Limb (tissue), 2 donors: ENCODE data around the gene B3GALNT2.
A peak's percentile ranks its signal among the peaks of the same experiment; 100 is the strongest.
"Not testable (repeated sequence)": the region's sequence is repeated elsewhere in the genome, so short reads cannot be mapped to it uniquely, and the experiment has no call there.

Source experiments
- DNase-seq, 2 donors: peaks; one replicate each; pipeline ENCODE4 v3.0.0-alpha.2; 2016; ENCODE audit errors: extremely low spot score in 2 of 2

The B3GALNT2 gene

GRCh38 chr1:235504494-235505222 is 406 bp upstream of the B3GALNT2 start:
- peak; percentile 99 to 100 for DNase-seq

DNA sequence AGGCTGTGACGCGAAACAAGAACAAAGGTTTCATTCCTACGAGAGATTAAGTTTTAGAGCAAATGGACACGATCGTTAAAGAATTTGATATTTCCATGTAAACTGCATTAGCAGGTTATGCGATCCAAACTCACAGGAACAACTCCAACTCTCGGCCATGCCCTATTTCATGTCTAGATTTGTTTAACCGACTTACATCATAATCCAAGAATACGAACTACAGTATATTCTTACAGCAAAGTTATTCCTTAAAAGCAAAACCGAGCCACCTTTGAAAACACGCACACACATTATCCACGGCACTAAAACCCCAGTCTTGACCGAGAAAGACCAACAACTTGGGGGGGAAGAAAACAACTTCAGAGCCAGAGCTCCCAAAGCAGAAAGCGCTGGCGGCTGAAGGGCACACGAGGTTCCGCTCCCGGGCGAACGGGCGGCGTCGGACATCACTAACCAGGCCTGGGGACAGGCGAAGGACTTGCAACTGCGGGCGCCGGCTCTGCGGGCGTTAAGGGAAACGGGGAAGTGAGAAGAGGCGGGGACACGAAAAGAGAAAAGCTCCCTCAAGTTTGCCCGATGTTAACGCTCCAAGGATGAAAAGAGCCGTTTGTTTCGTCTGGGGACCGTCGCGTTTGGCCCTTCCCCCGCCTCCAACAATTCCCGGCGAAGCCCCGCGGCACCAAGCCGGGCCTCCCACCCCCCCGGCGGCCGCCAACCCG is 690 bp downstream of the B3GALNT2 start:
- peak in 1 of 2 donors; percentile 49 for DNase-seq

GRCh38 chr1:235502601-235503402 is 1.4 kb downstream of the B3GALNT2 start:
- peak in 1 of 2 donors; percentile 19 for DNase-seq

- no peak for DNase-seq
Observed at GRCh38 chr1:235500971-235501540, 3.2 kb downstream of the B3GALNT2 start.

GRCh38 chr1:235495551-235495950 is 8.7 kb downstream of the B3GALNT2 start:
- peak in 1 of 2 donors; percentile 7 for DNase-seq

DNA sequence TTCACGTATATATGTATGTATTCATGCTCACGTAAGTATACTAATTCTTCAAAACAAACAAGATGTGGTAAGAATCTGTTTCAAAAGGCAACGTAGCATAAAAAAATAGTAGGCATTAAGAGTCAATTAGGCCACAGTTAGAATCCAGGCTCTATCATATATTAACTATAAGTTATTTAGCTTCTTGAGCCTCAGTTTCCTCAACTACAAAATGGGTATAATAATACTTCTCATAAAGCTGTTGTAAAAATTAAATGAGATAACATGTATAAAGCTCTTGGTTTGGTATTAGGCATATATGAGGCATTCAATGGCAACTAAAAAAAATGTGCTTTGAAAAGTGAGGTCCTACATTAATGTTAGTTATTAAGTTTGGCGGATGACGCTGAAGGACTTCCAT is 9.2 kb downstream of the B3GALNT2 start:
- no peak for DNase-seq

GRCh38 chr1:235494531-235494930 is 9.7 kb downstream of the B3GALNT2 start:
- DNase-seq = no peak

- no peak for DNase-seq
Observed at GRCh38 chr1:235491644-235492043, 12.6 kb downstream of the B3GALNT2 start.

DNA sequence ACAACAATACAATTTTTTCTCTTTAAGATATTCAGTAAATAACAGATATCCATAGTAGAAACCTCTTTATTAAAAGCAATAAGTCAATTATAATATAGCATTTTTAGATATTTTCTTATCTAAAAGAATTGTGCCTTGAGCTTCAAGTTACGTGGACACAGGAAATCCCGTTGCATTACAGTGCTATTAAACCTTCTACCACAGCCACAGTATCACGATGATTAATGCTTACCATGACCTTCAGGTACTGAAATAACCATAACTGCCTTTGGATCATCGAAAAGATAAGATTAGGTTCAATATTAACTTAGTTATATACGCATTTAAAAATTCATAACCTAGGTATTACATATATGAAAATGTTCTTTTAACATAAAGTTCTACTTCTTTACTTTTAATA is 17.9 kb downstream of the B3GALNT2 start:
- DNase-seq = no peak

GRCh38 chr1:235485558-235485957 is 18.7 kb downstream of the B3GALNT2 start:
- DNase-seq = no peak

GRCh38 chr1:235483090-235483489 is 21.2 kb downstream of the B3GALNT2 start:
- no peak for DNase-seq

DNA sequence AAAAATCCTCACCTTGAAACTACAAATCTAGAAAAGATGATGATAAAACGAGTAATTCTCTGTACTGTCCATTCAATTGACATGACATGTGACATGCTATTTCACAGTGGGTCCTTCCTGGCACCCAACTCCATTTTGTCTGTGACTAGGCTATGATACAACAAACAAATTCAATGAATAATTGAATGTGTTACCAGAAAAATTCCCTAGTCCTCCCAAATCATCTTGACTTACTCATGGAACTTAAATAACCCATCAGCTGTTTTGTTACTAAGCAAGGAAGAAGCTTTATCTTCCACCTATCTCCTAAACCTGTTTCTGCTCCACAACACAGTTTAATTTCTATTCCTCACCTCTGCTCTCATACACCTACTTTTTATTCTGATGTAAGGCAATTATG is 30.4 kb downstream of the B3GALNT2 start:
- DNase-seq = no peak

DNA sequence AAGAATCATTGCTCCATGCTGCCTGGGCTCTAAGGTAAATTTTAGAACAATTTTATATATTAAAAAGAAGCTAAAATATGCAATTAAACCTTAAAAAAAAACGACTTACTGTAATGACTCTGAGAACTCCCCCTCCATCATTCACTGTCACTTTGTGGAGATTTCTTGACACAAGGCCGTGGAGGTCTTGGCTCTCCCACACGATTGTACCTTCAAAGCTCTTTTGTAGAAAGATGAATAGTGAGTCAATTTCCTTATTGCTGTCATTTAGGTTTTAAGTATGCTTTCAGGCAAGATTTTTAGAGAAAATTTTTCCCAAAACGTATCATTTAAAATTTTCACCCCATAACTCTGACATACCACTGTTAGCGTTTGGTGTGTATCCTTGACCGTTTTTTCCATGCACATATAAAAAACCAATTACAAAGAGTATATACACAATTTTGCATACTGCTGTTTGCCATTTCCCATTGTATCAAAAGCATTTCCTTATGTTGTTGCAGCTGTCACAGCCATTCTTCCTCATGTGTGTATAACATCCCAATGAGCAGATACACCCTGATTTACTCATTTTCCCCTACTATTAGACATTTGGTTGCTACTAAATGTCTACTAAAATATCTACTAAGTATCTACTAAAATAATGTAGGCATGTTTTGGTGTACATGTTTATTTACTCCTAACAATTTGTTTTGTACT is 33.4 kb downstream of the B3GALNT2 start:
- no peak for DNase-seq

- not testable (repeated sequence) for DNase-seq
Observed at GRCh38 chr1:235469897-235470296, 34.4 kb downstream of the B3GALNT2 start.

DNA sequence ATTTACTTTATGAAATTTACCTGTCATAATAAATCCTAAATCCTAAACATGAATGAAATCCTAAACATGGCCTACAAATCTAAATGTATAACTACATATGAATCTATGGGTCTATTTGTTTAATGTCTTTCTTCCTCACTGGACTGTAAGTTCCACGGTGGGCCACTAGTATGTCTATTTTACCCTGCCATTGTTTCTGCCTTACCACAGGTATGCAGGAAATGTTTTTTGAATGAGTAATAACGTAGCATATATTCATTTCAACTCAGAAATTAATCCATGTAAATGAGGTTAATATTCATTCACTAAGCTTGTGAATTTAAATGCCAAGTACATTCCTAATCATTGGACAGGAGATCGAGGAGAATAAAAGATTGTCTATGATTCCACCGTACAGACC is 35.3 kb downstream of the B3GALNT2 start:
- DNase-seq = no peak

DNA sequence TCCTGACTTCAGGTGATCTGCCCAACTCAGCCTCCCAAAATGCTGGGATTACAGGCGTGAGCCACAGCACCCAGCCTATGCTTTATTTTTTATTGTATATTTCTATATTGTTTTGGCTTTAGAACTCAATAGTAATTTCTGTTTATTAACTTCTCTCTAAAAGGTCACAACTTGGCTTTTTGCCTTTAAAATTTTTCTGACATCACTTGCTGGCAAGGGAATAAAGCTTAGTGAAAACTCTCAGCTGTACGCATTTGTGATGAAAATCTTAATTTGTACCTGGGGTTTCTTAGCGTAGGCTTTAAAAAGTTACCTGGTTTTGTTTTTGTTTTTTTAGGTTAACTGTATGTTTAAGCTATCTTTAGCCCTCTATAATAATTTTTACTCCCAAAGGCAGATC is 36.2 kb downstream of the B3GALNT2 start:
- DNase-seq = no peak

- DNase-seq = no peak
Observed at GRCh38 chr1:235465066-235465465, 39.2 kb downstream of the B3GALNT2 start.

DNA sequence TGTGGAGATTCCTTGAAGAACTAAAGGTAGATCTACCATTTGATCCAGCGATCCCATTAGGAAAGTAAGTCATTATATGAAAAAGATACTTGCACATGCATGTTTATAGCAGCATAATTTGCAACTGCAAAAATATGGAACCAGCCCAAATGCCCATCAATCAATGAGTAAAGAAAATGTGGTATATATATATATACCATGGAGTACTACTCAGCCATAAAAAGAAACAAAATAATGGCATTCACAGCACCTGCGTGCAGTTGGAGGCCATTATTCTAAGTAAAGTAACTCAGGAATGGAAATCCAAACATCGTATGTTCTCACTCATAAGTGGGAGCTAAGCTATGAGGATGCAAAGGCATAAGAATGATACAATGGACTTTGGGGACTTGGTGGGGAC is 41.4 kb downstream of the B3GALNT2 start:
- not testable (repeated sequence) for DNase-seq

DNA sequence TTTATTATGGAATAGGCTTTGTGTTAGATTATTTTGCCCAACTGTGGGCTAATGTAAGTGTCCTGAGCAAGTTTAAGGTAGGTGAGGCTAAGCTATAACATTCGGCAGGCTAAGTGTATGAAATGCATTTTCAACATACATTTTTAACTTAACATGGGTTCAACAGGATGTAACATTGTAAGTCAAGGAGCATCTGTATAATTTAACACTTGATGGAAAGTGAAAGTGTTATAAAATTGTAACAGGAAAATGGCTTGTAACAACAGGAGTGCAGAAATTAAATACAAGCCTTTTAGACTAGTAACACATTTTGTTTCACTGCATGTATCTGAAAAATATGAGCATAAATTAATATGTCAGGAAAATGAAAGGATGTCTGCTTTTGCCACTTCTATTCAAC is 42.3 kb downstream of the B3GALNT2 start:
- DNase-seq = no peak

DNA sequence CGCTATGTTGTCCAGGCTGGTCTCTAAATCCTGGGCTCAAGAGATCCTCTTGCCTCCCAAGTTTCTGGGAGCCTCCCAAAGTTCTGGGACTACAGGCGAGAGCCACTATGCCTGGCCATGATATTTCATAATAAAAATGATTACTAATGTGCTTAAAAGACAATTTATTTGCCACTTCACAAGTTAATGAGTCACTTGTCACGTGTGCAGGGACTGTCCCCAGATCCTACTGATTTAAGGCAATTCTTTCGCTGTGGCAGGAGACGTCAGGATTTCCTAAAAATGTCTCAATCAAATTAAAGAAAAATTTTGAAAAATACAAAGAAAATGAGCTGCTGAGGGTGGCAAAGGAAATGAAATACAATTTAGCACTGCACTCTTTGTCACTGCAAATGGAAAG is 43.5 kb downstream of the B3GALNT2 start:
- no peak for DNase-seq

GRCh38 chr1:235457856-235458255 is 46.4 kb downstream of the B3GALNT2 start:
- DNase-seq = not testable (repeated sequence)
